ENCODE data around the gene C16orf54. TPM values are rescaled to one million over a fixed set of nuclear protein-coding genes. Genes with fewer than 3 reads are reported as not detected.

C16orf54 gene
- total and polyA plus RNA-seq, 2 donors from 2014 or later: 0.39 to 4.9 TPM

GRCh38 chr16:29767062-29767461 is 21.3 kb upstream of the C16orf54 start:
- FAIRE-seq: no peak

GRCh38 chr16:29766571-29766970 is 20.8 kb upstream of the C16orf54 start:
- H3K4me1 ChIP-seq (ENCODE audit: control insufficient read depth in 2 of 3, insufficient read depth in 2 of 3, low read depth in 1 of 3, low read length in 3 of 3): no peaks in the 10 kb centered on the region
- DNase-seq (no peak), FAIRE-seq (no peak)
- no peaks in the 10 kb centered on the region for H3K9me3 ChIP-seq (ENCODE audit: control insufficient read depth in 2 of 3, insufficient read depth in 1 of 3, low read length in 3 of 3)
- H3K36me3 ChIP-seq (ENCODE audit: control insufficient read depth in 2 of 3, insufficient read depth in 3 of 3, low read length in 3 of 3): no peaks in the 10 kb centered on the region
- H3K4me3 ChIP-seq (ENCODE audit: low read length in 3 of 3): no peak overlapping the region
- no peak overlapping the region for H3K9ac ChIP-seq (ENCODE audit: low read length in 3 of 3)
- no peaks in the 10 kb centered on the region for H3K27me3 ChIP-seq (ENCODE audit: control insufficient read depth, insufficient read depth, low read length)
- intact Hi-C loops (cut with DNase I): no loop called here
- no peak overlapping the region for H3K27ac ChIP-seq (ENCODE audit: low read depth in 2 of 2, low read length in 2 of 2)
- TF ChIP-seq CTCF (IDR thresholded peaks at IDR 0.05; ENCODE audit: borderline replicate concordance, extremely low read depth, insufficient read depth): no peak

More at GRCh38 chr16:29767062-29767461, 21.3 kb upstream of the C16orf54 start:
- intact Hi-C loops (cut with DNase I): no loop called here
- TF ChIP-seq CTCF (IDR thresholded peaks at IDR 0.05; ENCODE audit: borderline replicate concordance, extremely low read depth, insufficient read depth): no peak
- no peak for DNase-seq
- H3K9ac ChIP-seq (ENCODE audit: low read length in 3 of 3): no peak overlapping the region
- H3K4me3 ChIP-seq (ENCODE audit: low read length in 3 of 3): no peak overlapping the region
- H3K9me3 ChIP-seq (ENCODE audit: control insufficient read depth in 2 of 3, insufficient read depth in 1 of 3, low read length in 3 of 3): no peaks in the 10 kb centered on the region
- H3K27ac ChIP-seq (ENCODE audit: low read depth in 2 of 2, low read length in 2 of 2): no peak overlapping the region
- H3K27me3 ChIP-seq (ENCODE audit: control insufficient read depth, insufficient read depth, low read length): no peaks in the 10 kb centered on the region
- H3K4me1 ChIP-seq (ENCODE audit: control insufficient read depth in 2 of 3, insufficient read depth in 2 of 3, low read depth in 1 of 3, low read length in 3 of 3): no peaks in the 10 kb centered on the region
- H3K36me3 ChIP-seq (ENCODE audit: control insufficient read depth in 2 of 3, insufficient read depth in 3 of 3, low read length in 3 of 3): no peaks in the 10 kb centered on the region

GRCh38 chr16:29765167-29766032 is 19.6 kb upstream of the C16orf54 start:
- H3K9me3 ChIP-seq (ENCODE audit: control insufficient read depth in 2 of 3, insufficient read depth in 1 of 3, low read length in 3 of 3): no peaks in the 10 kb centered on the region
- H3K4me3 ChIP-seq (ENCODE audit: low read length in 3 of 3): no peak overlapping the region
- no peak overlapping the region for H3K27ac ChIP-seq (ENCODE audit: low read depth in 2 of 2, low read length in 2 of 2)
- no peak for TF ChIP-seq CTCF (IDR thresholded peaks at IDR 0.05; ENCODE audit: borderline replicate concordance, extremely low read depth, insufficient read depth)
- no peaks in the 10 kb centered on the region for H3K4me1 ChIP-seq (ENCODE audit: control insufficient read depth in 2 of 3, insufficient read depth in 2 of 3, low read depth in 1 of 3, low read length in 3 of 3)
- no peaks in the 10 kb centered on the region for H3K36me3 ChIP-seq (ENCODE audit: control insufficient read depth in 2 of 3, insufficient read depth in 3 of 3, low read length in 3 of 3)
- DNase-seq (no peak), FAIRE-seq (no peak)
- intact Hi-C loops (cut with DNase I): no loop called here
- no peaks in the 10 kb centered on the region for H3K27me3 ChIP-seq (ENCODE audit: control insufficient read depth, insufficient read depth, low read length)
- H3K9ac ChIP-seq (ENCODE audit: low read length in 3 of 3): no peak overlapping the region

Data from kidney (tissue), 14 donors.